GM10266 (cell line): ENCODE measurements around the gene TMEM145.

Source experiments
- DNase-seq: peaks from one replicate; pipeline ENCODE4 v3.0.0; 2012; ENCODE audit errors: extremely low spot score
- TF ChIP-seq, protein P1 (sequence below): IDR thresholded peaks from 2 replicates; pipeline ENCODE4 v1.5.1; 2012; ENCODE audit warnings: mild to moderate bottlenecking, low read depth; ENCODE audit not compliant: control insufficient read depth, insufficient read depth; ENCODE audit errors: missing control alignments

The TMEM145 gene

GRCh38 chr19:42292042-42292960 lies 20.8 kb upstream of the TMEM145 start:
- no peak for DNase-seq
- TF ChIP-seq, protein P1, sequence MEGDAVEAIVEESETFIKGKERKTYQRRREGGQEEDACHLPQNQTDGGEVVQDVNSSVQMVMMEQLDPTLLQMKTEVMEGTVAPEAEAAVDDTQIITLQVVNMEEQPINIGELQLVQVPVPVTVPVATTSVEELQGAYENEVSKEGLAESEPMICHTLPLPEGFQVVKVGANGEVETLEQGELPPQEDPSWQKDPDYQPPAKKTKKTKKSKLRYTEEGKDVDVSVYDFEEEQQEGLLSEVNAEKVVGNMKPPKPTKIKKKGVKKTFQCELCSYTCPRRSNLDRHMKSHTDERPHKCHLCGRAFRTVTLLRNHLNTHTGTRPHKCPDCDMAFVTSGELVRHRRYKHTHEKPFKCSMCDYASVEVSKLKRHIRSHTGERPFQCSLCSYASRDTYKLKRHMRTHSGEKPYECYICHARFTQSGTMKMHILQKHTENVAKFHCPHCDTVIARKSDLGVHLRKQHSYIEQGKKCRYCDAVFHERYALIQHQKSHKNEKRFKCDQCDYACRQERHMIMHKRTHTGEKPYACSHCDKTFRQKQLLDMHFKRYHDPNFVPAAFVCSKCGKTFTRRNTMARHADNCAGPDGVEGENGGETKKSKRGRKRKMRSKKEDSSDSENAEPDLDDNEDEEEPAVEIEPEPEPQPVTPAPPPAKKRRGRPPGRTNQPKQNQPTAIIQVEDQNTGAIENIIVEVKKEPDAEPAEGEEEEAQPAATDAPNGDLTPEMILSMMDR: no peak

- TF ChIP-seq, protein P1: no peak
- DNase-seq: no peak
Observed at GRCh38 chr19:42292963-42293362, 20.1 kb upstream of the TMEM145 start.

- no peak for DNase-seq
- TF ChIP-seq, protein P1: no peak
Observed at GRCh38 chr19:42293540-42293939, 19.6 kb upstream of the TMEM145 start.

GRCh38 chr19:42293948-42294347 lies 19.2 kb upstream of the TMEM145 start:
- DNase-seq: no peak
- TF ChIP-seq, protein P1: no peak

GRCh38 chr19:42294471-42295137 lies 18.5 kb upstream of the TMEM145 start:
- TF ChIP-seq, protein P1: no peak
- DNase-seq: no peak

- DNase-seq: no peak
- TF ChIP-seq, protein P1: no peak
Observed at GRCh38 chr19:42295342-42295741, 17.8 kb upstream of the TMEM145 start.

DNA sequence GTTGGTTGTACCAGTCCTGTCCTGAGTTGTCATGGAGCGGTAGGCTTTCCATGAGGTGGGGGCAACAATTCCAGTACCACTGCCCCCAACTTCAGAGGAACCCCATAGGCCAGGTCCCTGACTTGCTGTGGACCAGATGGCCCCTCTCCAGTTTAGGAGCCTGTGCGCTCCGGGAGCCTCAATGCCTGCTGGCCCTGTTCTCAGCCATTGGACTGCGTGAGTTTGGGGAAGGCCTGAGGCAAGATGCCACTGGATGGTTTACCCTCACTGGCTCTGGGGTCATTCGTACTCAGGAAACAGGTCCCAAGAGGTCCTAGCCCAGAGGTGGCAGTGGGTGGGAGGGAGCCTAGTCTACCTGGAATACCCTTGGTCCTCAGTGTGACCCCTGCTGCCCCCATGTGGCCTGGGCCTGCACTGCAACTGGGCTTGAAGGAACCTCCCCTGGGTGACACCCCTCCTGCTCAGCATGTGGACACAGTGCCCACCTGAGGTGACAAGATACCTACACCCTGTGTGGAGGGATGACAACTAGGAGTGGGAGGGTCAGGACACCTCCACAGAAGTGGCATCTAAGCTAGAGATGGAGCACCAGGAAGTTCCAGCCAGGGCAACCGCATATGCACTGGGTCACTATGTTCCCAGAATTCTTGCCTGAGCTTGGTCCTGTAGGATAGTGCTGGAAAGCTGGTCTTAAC lies 17.1 kb upstream of the TMEM145 start:
- TF ChIP-seq, protein P1: peak; percentile 97
- peak; percentile 89 for DNase-seq
